Measurements from ENCODE around the gene FCRLA. TPM values are rescaled to one million over a fixed set of nuclear protein-coding genes. Genes with fewer than 3 reads are reported as not detected.

Gene FCRLA
- total RNA-seq, 1 experiment from 2014 or later = 0.30 TPM

- Mint-ChIP-seq H3K4me1 (ENCODE audit: insufficient read depth, unreplicated experiment) (no peaks in the 10 kb centered on the region), H3K27me3 (ENCODE audit: insufficient read depth, unreplicated experiment) (no peaks in the 10 kb centered on the region), H3K27ac (ENCODE audit: low read depth, unreplicated experiment) (no peak overlapping the region), H3K9me3 (ENCODE audit: unreplicated experiment) (no peaks in the 10 kb centered on the region), H3K4me3 (ENCODE audit: unreplicated experiment) (no peak overlapping the region), H3K36me3 (ENCODE audit: insufficient read depth, unreplicated experiment) (no peaks in the 10 kb centered on the region)
- BruUV-seq (replicated peaks) = no TSS peak
- ChIA-PET CTCF (interaction anchor here (0.9 kb wide), 1 partner anchor 38 kb away, joined by 3 read pairs; no protein-coding TSS in a partner anchor), POLR2A (interaction anchor here (1.1 to 1.3 kb wide), 2 partner anchors 10 to 24 kb away, joined by 3 to 5 read pairs; no protein-coding TSS in a partner anchor)
- intact Hi-C loops (cut with micrococcal nuclease) = no loop called here
- TF ChIP-seq CTCF (IDR thresholded peaks at IDR 0.05; ENCODE audit: unreplicated experiment) = no peak
- no peak for DNase-seq (ENCODE audit: unreplicated experiment)
Observed at GRCh38 chr1:161702250-161702649, 4.8 kb upstream of the FCRLA start.

- H3K4me1 Mint-ChIP-seq (ENCODE audit: insufficient read depth, unreplicated experiment) = peaks cover 3% of the 10 kb centered on the region
- no peaks in the 10 kb centered on the region for H3K27me3 Mint-ChIP-seq (ENCODE audit: insufficient read depth, unreplicated experiment)
- no peaks in the 10 kb centered on the region for H3K36me3 Mint-ChIP-seq (ENCODE audit: insufficient read depth, unreplicated experiment)
- ChIA-PET CTCF (interaction anchor here (0.6 kb wide), 1 partner anchor 207 kb away, joined by 4 read pairs; no protein-coding TSS in a partner anchor), POLR2A (interaction anchor here (0.7 kb wide), 1 partner anchor 9 kb away, joined by 4 read pairs; no protein-coding TSS in a partner anchor)
- H3K27ac Mint-ChIP-seq (ENCODE audit: low read depth, unreplicated experiment) = no peak overlapping the region
- intact Hi-C loops (cut with micrococcal nuclease) = no loop called here
- no peaks in the 10 kb centered on the region for H3K9me3 Mint-ChIP-seq (ENCODE audit: unreplicated experiment)
- no peak for TF ChIP-seq CTCF (IDR thresholded peaks at IDR 0.05; ENCODE audit: unreplicated experiment)
- no TSS peak for BruUV-seq (replicated peaks)
- DNase-seq (ENCODE audit: unreplicated experiment) = no peak
- no peak overlapping the region for H3K4me3 Mint-ChIP-seq (ENCODE audit: unreplicated experiment)
Observed at GRCh38 chr1:161705537-161705936, 1.5 kb upstream of the FCRLA start.

GRCh38 chr1:161706113-161706481, 932 bp upstream of the FCRLA start:
- no peak for DNase-seq (ENCODE audit: unreplicated experiment)

GRCh38 chr1:161707503-161707902, 474 bp downstream of the FCRLA start:
- no TSS peak for BruUV-seq (replicated peaks)
- Mint-ChIP-seq H3K4me3 (ENCODE audit: unreplicated experiment) (no peak overlapping the region), H3K27me3 (ENCODE audit: insufficient read depth, unreplicated experiment) (no peaks in the 10 kb centered on the region), H3K4me1 (ENCODE audit: insufficient read depth, unreplicated experiment) (peaks cover 7% of the 10 kb centered on the region), H3K9me3 (ENCODE audit: unreplicated experiment) (no peaks in the 10 kb centered on the region), H3K27ac (ENCODE audit: low read depth, unreplicated experiment) (no peak overlapping the region), H3K36me3 (ENCODE audit: insufficient read depth, unreplicated experiment) (no peaks in the 10 kb centered on the region)
- DNase-seq (ENCODE audit: unreplicated experiment) = no peak
- ChIA-PET POLR2A (interaction anchor here (1.0 to 3.1 kb wide), 6 partner anchors 8 to 59 kb away, joined by 3 to 32 read pairs (median 4); partner anchors contain the start of gene ATF6), CTCF (interaction anchor here (1.0 to 2.0 kb wide), 7 partner anchors 15 to 220 kb away, joined by 3 to 11 read pairs (median 6); no protein-coding TSS in a partner anchor)
- intact Hi-C loops (cut with micrococcal nuclease) = no loop called here
- TF ChIP-seq CTCF (IDR thresholded peaks at IDR 0.05; ENCODE audit: unreplicated experiment) = no peak

More at GRCh38 chr1:161706113-161706481, 932 bp upstream of the FCRLA start:
- H3K4me1 Mint-ChIP-seq (ENCODE audit: insufficient read depth, unreplicated experiment) = peaks cover 7% of the 10 kb centered on the region
- ChIA-PET POLR2A (interaction anchor here (1.0 to 3.1 kb wide), 4 partner anchors 9 to 30 kb away, joined by 3 to 32 read pairs (median 6); no protein-coding TSS in a partner anchor), CTCF (interaction anchor here (1.3 to 2.0 kb wide), 2 partner anchors 21 to 23 kb away, joined by 3 to 11 read pairs; no protein-coding TSS in a partner anchor)
- no peaks in the 10 kb centered on the region for H3K9me3 Mint-ChIP-seq (ENCODE audit: unreplicated experiment)
- H3K4me3 Mint-ChIP-seq (ENCODE audit: unreplicated experiment) = no peak overlapping the region
- BruUV-seq (replicated peaks) = no TSS peak
- H3K27me3 Mint-ChIP-seq (ENCODE audit: insufficient read depth, unreplicated experiment) = no peaks in the 10 kb centered on the region
- no peaks in the 10 kb centered on the region for H3K36me3 Mint-ChIP-seq (ENCODE audit: insufficient read depth, unreplicated experiment)
- no peak overlapping the region for H3K27ac Mint-ChIP-seq (ENCODE audit: low read depth, unreplicated experiment)
- intact Hi-C loops (cut with micrococcal nuclease) = no loop called here
- TF ChIP-seq CTCF (IDR thresholded peaks at IDR 0.05; ENCODE audit: unreplicated experiment) = no peak

All from MCF 10A (cell line).